CD14-positive monocyte (primary cell): Measurements from ENCODE around the gene IST1. TPM values are rescaled to one million over a fixed set of nuclear protein-coding genes. Genes with fewer than 3 reads are reported as not detected.
A peak's percentile ranks its signal among the peaks of the same experiment; 100 is the strongest.

Source experiments
- DNase-seq, 3 donors: peaks; one replicate each; pipeline ENCODE4 v3.0.0-alpha.2; 2011 to 2022
- H2AFZ ChIP-seq: 2 replicates; pipeline ENCODE4 v1.6.0; 2012; ENCODE audit warnings: mild to moderate bottlenecking, low read depth, low read length, inconsistent platforms; ENCODE audit not compliant: insufficient read depth, poor library complexity, severe bottlenecking
- H3K27ac ChIP-seq, 2 donors: 1 replicate in 1 of 2; 2 replicates in 1 of 2; pipeline ENCODE4 v1.5.1; 2012 to 2013; ENCODE audit warnings: low read length in 2 of 2, control low read depth in 1 of 2, inconsistent platforms in 1 of 2, low read depth in 1 of 2, mild to moderate bottlenecking in 1 of 2
- H3K27me3 ChIP-seq, 2 donors: one replicate each; pipeline versions ENCODE4 v1.6.0 to v1.6.1; 2011 to 2013; ENCODE audit warnings: low read length in 2 of 2; ENCODE audit not compliant: control insufficient read depth in 2 of 2, insufficient read depth in 2 of 2
- H3K36me3 ChIP-seq, 2 donors: replicated peaks in 1 of 2; 1 replicate in 1 of 2; 2 replicates in 1 of 2; pipeline versions ENCODE4 v1.5.1 to v1.6.1; 2012 to 2013; ENCODE audit warnings: low read length in 2 of 2, control low read depth in 1 of 2, inconsistent platforms in 1 of 2, mild to moderate bottlenecking in 1 of 2; ENCODE audit not compliant: insufficient read depth in 2 of 2, control insufficient read depth in 1 of 2
- H3K4me1 ChIP-seq, 2 donors: 1 replicate in 1 of 2; 2 replicates in 1 of 2; pipeline versions ENCODE4 v1.5.1 to v1.6.1; 2012 to 2013; ENCODE audit warnings: low read length in 2 of 2, control low read depth in 1 of 2, inconsistent platforms in 1 of 2, mild to moderate bottlenecking in 1 of 2, moderate library complexity in 1 of 2; ENCODE audit not compliant: insufficient read depth in 2 of 2, control insufficient read depth in 1 of 2
- H3K4me2 ChIP-seq: replicated peaks from 2 replicates; pipeline ENCODE3; 2012; ENCODE audit warnings: low read length, moderate library complexity, mild to moderate bottlenecking; ENCODE audit not compliant: poor library complexity, severe bottlenecking; ENCODE audit errors: extremely low read depth
- H3K4me3 ChIP-seq, 3 experiments: fragments of 200-600 bp in 1 of 3; sonication (generic) in 1 of 3; replicated peaks in 1 of 3; 1 replicate in 2 of 3; 2 replicates in 1 of 3; pipeline ENCODE4 v1.5.1; 2011 to 2013; ENCODE audit warnings: low read length in 3 of 3, mild to moderate bottlenecking in 3 of 3, control low read depth in 2 of 3, low read depth in 2 of 3, inconsistent platforms in 1 of 3, moderate library complexity in 1 of 3
- H3K79me2 ChIP-seq: 2 replicates; pipeline ENCODE4 v1.6.0; 2012; ENCODE audit warnings: mild to moderate bottlenecking, control low read depth, inconsistent platforms, low read length, moderate library complexity; ENCODE audit not compliant: insufficient read depth
- H3K9ac ChIP-seq: 2 replicates; pipeline ENCODE4 v1.6.0; 2017; ENCODE audit warnings: low read length, mild to moderate bottlenecking; ENCODE audit not compliant: insufficient read depth, poor library complexity, severe bottlenecking
- H3K9me3 ChIP-seq, 2 donors: replicated peaks in 1 of 2; 1 replicate in 1 of 2; 2 replicates in 1 of 2; pipeline versions ENCODE4 v1.5.1 to v1.6.1; 2012 to 2013; ENCODE audit warnings: low read length in 2 of 2, control low read depth in 1 of 2; ENCODE audit not compliant: control insufficient read depth in 1 of 2, insufficient read depth in 1 of 2
- H4K20me1 ChIP-seq: 2 replicates; pipeline ENCODE4 v1.6.0; 2012; ENCODE audit warnings: mild to moderate bottlenecking, low read length, control low read depth, moderate library complexity; ENCODE audit not compliant: insufficient read depth
- H3K27ac Mint-ChIP-seq, 7 donors: one replicate each; pipeline ENCODE4 v1.8.0; 2020; ENCODE audit warnings: mild to moderate bottlenecking in 7 of 7, mixed read lengths in 7 of 7, moderate library complexity in 6 of 7, inconsistent platforms in 2 of 7
- H3K27me3 Mint-ChIP-seq, 3 donors: one replicate each; pipeline ENCODE4 v1.8.0; 2021 to 2022; ENCODE audit warnings: low read depth in 3 of 3, mild to moderate bottlenecking in 3 of 3, mixed read lengths in 3 of 3, moderate library complexity in 3 of 3, inconsistent platforms in 1 of 3
- H3K36me3 Mint-ChIP-seq, 2 donors: one replicate each; pipeline ENCODE4 v1.8.0; 2020; ENCODE audit warnings: mixed read lengths in 2 of 2, inconsistent platforms in 1 of 2, mild to moderate bottlenecking in 1 of 2
- H3K4me1 Mint-ChIP-seq: one replicate; pipeline ENCODE4 v1.8.0; 2020; ENCODE audit warnings: mild to moderate bottlenecking, mixed read lengths
- H3K4me3 Mint-ChIP-seq, 2 donors: one replicate each; pipeline ENCODE4 v1.8.0; 2020; ENCODE audit warnings: mild to moderate bottlenecking in 2 of 2, mixed read lengths in 2 of 2, moderate library complexity in 1 of 2
- H3K9me3 Mint-ChIP-seq, 7 donors: one replicate each; pipeline ENCODE4 v1.8.0; 2020 to 2022; ENCODE audit warnings: mixed read lengths in 7 of 7, mild to moderate bottlenecking in 6 of 7, moderate library complexity in 6 of 7, inconsistent platforms in 2 of 7
- WGBS: methylation state at CpG from one replicate; pipeline ENCODE4 v1.1.5; 2013; ENCODE audit warnings: missing lambda C conversion rate; ENCODE audit not compliant: insufficient coverage; 5-methylcytosine and 5-hydroxymethylcytosine counted together
- intact Hi-C, 2 donors: fragments of 100-400 bp; cut with micrococcal nuclease; formaldehyde crosslinking; loops; one replicate each; pipeline versions ENCODE4 v1.15.0 to v1.15.1; 2023
- polyA plus RNA-seq, 3 donors: library from polyadenylated mRNA; depleted of rRNA in 1 of 3; unstranded in 2 of 3; stranded (reverse) in 1 of 3; fragments of 300-500 nt in 2 of 3; fragments of >200 nt in 1 of 3; fragmentation: Illumina TruSeq in 2 of 3; gene quantifications; 1 replicate in 2 of 3; 2 replicates in 1 of 3; pipeline ENCODE4 v1.2.3, GENCODE V29; 2012 to 2021
- TF ChIP-seq, protein P1 (sequence below): fragments of 200-600 bp; IDR thresholded peaks from one replicate; pipeline ENCODE4 v1.8.0; 2022; ENCODE audit warnings: antibody characterized with exemption, mild to moderate bottlenecking

IST1 gene
- polyA plus RNA-seq, 3 donors, result 81.3 to 233 (median 102) TPM

GRCh38 chr16:71878911-71879310, 16.4 kb upstream of the IST1 start:
- Histone ChIP-seq H4K20me1 (no peaks in the 10 kb centered on the region), H2AFZ (no peak overlapping the region), H3K4me2 (no peak overlapping the region), H3K27me3 (no peaks in the 10 kb centered on the region), H3K79me2 (no peaks in the 10 kb centered on the region), H3K4me3 (no peak overlapping the region), H3K9ac (no peak overlapping the region), H3K4me1 (peaks cover 29 to 32% of the 10 kb centered on the region in 2 donors), H3K36me3 (peaks cover 0 to 17% of the 10 kb centered on the region in 2 donors), H3K9me3 (no peaks in the 10 kb centered on the region), H3K27ac (no peak overlapping the region)
- H3K4me1 Mint-ChIP-seq, result peaks cover 33% of the 10 kb centered on the region
- peaks cover 30 to 42% of the 10 kb centered on the region in 2 donors for H3K36me3 Mint-ChIP-seq
- H3K27ac Mint-ChIP-seq, result peak overlapping the region in 1 of 7 donors; percentile 77
- 61% methylated on average over 3 of the region's 4 CpGs for WGBS
- H3K4me3 Mint-ChIP-seq, result no peak overlapping the region
- no peak for DNase-seq
- H3K9me3 Mint-ChIP-seq, result no peaks in the 10 kb centered on the region
- peaks cover 2 to 11% (median 7%) of the 10 kb centered on the region in 3 donors for H3K27me3 Mint-ChIP-seq
- intact Hi-C loops, result no loop called here
- TF ChIP-seq, protein P1, sequence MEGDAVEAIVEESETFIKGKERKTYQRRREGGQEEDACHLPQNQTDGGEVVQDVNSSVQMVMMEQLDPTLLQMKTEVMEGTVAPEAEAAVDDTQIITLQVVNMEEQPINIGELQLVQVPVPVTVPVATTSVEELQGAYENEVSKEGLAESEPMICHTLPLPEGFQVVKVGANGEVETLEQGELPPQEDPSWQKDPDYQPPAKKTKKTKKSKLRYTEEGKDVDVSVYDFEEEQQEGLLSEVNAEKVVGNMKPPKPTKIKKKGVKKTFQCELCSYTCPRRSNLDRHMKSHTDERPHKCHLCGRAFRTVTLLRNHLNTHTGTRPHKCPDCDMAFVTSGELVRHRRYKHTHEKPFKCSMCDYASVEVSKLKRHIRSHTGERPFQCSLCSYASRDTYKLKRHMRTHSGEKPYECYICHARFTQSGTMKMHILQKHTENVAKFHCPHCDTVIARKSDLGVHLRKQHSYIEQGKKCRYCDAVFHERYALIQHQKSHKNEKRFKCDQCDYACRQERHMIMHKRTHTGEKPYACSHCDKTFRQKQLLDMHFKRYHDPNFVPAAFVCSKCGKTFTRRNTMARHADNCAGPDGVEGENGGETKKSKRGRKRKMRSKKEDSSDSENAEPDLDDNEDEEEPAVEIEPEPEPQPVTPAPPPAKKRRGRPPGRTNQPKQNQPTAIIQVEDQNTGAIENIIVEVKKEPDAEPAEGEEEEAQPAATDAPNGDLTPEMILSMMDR, result no peak

DNA sequence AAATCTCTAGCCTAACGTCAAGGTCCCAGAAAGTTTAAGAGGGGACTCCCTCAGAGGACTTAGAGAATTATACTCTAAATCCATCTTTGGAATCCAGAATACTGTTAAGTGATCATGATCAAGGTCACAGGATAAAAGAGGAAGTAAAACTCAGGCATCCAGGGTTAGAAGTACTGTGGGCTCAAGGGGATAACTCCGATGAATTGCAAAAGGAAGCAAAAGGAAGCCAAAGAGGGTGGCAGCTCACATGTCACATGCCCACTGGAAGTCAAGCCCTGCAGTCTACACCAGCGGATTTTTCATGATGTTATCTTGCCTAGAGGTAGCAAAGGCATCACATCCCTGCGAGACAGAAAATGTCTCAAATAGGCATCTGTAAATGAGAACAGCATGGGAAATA, 15.2 kb upstream of the IST1 start:
- H3K9me3 Mint-ChIP-seq, result no peaks in the 10 kb centered on the region
- no peak overlapping the region for H3K4me3 Mint-ChIP-seq
- no peak overlapping the region for H3K9ac ChIP-seq
- peaks cover 39 to 42% of the 10 kb centered on the region in 2 donors for H3K4me1 ChIP-seq
- peaks cover 25 to 32% of the 10 kb centered on the region in 2 donors for H3K36me3 Mint-ChIP-seq
- H3K4me3 ChIP-seq, result no peak overlapping the region
- H3K4me1 Mint-ChIP-seq, result peaks cover 43% of the 10 kb centered on the region
- H3K27ac Mint-ChIP-seq, result peak overlapping the region in 5 of 7 donors; percentile 5 to 44 (median 19)
- H2AFZ ChIP-seq, result no peak overlapping the region
- no peaks in the 10 kb centered on the region for H3K79me2 ChIP-seq
- DNase-seq, result peak; percentile 24 to 61 (median 52)
- H4K20me1 ChIP-seq, result no peaks in the 10 kb centered on the region
- intact Hi-C loops, result loop anchor here in 1 of 2 donors (5.0 kb wide), 1 partner anchor 33 kb away; the partner anchor contains the start of gene ATXN1L
- 0% methylated on average over 3 of the region's 4 CpGs for WGBS
- peaks cover 2 to 11% (median 7%) of the 10 kb centered on the region in 3 donors for H3K27me3 Mint-ChIP-seq
- no peaks in the 10 kb centered on the region for H3K9me3 ChIP-seq
- no peaks in the 10 kb centered on the region for H3K27me3 ChIP-seq
- peaks cover 0 to 11% of the 10 kb centered on the region in 2 donors for H3K36me3 ChIP-seq
- no peak overlapping the region for H3K4me2 ChIP-seq
- no peak overlapping the region for H3K27ac ChIP-seq
- TF ChIP-seq, protein P1, result no peak
